ENCODE measurements around the gene B3GAT1. TPM values are rescaled to one million over a fixed set of nuclear protein-coding genes. Genes with fewer than 3 reads are reported as not detected.

Gene B3GAT1
- total RNA-seq, 1 donor from 2014 or later, result 0.32 TPM

DNA sequence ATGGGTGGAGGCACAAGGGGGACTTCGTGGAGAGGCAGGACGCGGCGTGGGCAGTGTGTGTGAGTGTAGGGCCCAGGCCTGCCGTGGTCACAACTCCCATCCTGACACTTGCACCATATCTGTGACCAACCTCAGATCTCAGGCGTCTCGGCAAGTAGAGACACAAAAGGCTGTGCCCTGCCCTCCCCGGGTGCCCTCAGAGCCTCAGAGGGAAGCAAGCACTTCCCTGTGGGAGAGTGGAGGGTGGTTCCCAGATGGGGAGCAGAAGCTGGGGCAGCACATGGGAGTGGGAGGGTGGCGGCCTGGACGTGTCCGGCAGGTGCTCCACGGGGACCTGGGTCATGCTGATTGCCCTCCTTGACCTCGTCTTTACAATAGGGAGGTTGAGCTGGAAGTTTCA, 20.4 kb downstream of the B3GAT1 start:
- no peaks in the 10 kb centered on the region for H3K27me3 ChIP-seq
- no peak overlapping the region for H3K27ac ChIP-seq
- no peaks in the 10 kb centered on the region for H3K36me3 ChIP-seq
- TF ChIP-seq, protein P1, sequence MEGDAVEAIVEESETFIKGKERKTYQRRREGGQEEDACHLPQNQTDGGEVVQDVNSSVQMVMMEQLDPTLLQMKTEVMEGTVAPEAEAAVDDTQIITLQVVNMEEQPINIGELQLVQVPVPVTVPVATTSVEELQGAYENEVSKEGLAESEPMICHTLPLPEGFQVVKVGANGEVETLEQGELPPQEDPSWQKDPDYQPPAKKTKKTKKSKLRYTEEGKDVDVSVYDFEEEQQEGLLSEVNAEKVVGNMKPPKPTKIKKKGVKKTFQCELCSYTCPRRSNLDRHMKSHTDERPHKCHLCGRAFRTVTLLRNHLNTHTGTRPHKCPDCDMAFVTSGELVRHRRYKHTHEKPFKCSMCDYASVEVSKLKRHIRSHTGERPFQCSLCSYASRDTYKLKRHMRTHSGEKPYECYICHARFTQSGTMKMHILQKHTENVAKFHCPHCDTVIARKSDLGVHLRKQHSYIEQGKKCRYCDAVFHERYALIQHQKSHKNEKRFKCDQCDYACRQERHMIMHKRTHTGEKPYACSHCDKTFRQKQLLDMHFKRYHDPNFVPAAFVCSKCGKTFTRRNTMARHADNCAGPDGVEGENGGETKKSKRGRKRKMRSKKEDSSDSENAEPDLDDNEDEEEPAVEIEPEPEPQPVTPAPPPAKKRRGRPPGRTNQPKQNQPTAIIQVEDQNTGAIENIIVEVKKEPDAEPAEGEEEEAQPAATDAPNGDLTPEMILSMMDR (IDR thresholded peaks at IDR 0.05), result no peak
- DNase-seq (ENCODE audit: low spot score in 2 of 2), result no peak
- intact Hi-C loops (cut with DNase I), result no loop called here
- H3K9me3 ChIP-seq, result no peaks in the 10 kb centered on the region
- no peaks in the 10 kb centered on the region for H3K4me1 ChIP-seq
- H3K4me3 ChIP-seq, result no peak overlapping the region

DNA sequence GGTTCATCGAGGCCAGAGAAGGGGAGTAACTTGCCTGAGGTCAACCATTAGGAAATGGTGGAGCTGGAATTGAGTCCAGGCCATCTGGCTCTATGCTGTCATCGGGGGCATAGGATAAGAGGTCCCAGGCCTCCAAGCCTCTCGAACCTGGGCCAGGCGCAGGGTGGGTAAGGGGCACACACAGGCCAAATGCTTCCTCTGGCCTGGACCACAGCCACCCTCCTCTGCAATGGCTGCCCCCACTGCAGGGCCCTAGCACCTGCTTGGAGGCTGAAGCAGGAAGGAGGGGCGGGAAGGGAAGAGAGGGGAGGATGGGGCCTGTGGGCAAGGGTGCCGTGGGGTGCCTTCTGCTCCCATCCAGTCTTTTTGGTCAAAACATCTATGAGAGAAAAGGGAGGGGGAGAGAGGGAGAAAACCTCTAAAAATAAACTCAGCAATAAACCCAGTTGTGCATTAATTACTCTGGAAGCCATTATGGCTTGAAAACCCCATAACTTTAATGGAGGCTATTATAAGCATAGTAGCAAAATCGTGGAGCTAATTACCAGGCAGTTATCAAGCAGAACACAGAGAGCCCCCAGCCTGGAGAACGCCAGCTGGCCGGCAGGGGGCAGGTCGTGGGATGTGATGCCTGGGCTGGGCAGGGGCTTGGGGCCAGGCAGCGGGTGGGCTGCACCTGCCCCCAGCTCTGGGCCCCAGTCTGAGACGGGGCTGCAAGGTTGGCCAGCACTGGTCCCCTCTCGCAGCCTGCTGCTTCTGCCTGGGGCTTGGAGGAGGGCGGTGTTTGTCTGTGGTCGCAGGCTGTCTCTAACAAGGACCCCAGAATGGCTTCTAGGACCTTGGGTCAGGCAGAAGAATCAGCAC, 21.1 kb downstream of the B3GAT1 start:
- TF ChIP-seq, protein P1 (IDR thresholded peaks at IDR 0.05), result no peak
- Histone ChIP-seq H3K27ac (no peak overlapping the region), H3K4me3 (no peak overlapping the region), H3K4me1 (no peaks in the 10 kb centered on the region), H3K36me3 (no peaks in the 10 kb centered on the region), H3K9me3 (no peaks in the 10 kb centered on the region), H3K27me3 (no peaks in the 10 kb centered on the region)
- intact Hi-C loops (cut with DNase I), result no loop called here
- DNase-seq (ENCODE audit: low spot score in 2 of 2), result no peak

DNA sequence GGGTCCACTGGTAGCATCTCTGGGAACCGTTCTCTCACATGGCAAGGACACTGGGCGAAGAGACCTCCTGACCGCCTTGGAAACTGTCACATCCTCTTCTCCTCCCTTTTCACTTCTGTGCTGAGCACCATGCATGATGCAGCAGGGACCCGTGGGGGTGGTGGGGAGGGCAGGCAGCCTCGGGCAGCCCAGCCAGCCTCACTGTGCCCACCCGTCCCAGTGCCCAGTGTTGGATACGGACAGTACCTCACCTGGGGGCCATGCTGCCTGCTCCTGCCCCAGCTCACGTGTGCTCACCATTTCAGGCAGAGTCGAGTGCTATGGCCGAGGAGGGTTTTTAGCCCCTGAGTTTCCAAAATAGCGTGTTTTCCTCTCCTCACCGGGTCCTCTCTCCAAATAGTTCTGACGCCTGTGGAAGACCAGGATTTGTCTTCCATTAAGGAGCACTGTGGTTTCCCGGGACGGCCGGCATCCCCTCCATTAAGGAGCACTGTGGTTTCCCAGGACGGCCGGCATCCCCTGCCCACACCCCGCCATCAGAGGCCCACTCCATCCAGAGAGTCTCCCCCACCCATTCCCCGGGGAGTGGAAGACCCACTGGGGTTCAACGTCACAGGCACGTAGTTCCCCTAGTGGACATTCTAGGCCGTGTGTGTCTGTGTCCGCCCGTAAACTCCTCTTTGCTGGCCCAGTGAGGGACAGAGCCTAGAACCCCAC, 22.4 kb downstream of the B3GAT1 start:
- intact Hi-C loops (cut with DNase I), result no loop called here
- H3K9me3 ChIP-seq, result no peaks in the 10 kb centered on the region
- no peaks in the 10 kb centered on the region for H3K27me3 ChIP-seq
- no peaks in the 10 kb centered on the region for H3K36me3 ChIP-seq
- no peak overlapping the region for H3K4me3 ChIP-seq
- TF ChIP-seq, protein P1 (IDR thresholded peaks at IDR 0.05), result no peak
- no peak overlapping the region for H3K27ac ChIP-seq
- DNase-seq (ENCODE audit: low spot score in 2 of 2), result no peak
- H3K4me1 ChIP-seq, result peaks cover 0 to 3% of the 10 kb centered on the region in 2 donors

DNA sequence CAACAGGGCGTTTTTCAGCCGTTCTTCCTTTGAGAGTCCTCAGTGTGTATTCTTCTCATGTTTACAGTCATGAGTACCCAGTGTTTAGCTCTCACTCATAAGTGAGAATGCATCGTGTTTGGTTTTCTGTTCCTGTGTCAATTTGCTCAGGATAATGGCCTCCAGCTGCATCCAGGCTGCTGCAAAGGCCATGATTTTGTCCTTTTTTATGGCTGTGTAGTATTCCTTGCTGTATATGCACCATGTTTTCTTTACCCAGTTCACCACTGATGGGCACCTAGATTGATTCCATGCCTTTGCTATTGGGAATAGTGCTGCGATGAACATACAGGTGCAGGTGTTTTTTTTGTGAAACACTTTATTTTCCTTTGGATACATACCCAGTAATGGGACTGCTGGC, 23.5 kb downstream of the B3GAT1 start:
- Histone ChIP-seq H3K36me3 (no peaks in the 10 kb centered on the region), H3K9me3 (no peaks in the 10 kb centered on the region), H3K27ac (no peak overlapping the region), H3K4me3 (no peak overlapping the region), H3K4me1 (peaks cover 0 to 3% of the 10 kb centered on the region in 2 donors), H3K27me3 (no peaks in the 10 kb centered on the region)
- TF ChIP-seq, protein P1 (IDR thresholded peaks at IDR 0.05), result no peak
- intact Hi-C loops (cut with DNase I), result no loop called here
- no peak for DNase-seq (ENCODE audit: low spot score in 2 of 2)

DNA sequence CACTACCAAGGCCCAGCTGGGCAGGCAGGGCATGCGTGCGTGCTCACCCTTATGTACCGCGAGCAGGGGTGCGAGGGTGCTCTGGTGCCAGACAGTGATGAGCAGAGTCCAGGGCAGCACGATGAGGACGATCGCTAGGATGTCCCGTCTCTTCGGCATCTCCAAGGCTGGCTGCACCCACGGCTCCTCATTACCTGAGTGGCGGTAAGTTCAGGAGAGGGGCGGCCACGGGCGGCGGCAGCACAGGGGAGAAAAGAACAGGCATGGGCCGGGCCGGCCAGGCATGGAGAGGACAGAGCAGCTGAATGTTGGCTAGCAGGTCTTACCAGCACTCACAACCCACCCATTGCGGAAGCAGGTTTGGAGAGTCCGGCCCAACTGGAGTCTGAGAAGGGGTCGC, 24.5 kb downstream of the B3GAT1 start:
- H3K4me3 ChIP-seq, result no peak overlapping the region
- H3K4me1 ChIP-seq, result peaks cover 0 to 3% of the 10 kb centered on the region in 2 donors
- no peak overlapping the region for H3K27ac ChIP-seq
- H3K9me3 ChIP-seq, result no peaks in the 10 kb centered on the region
- DNase-seq (ENCODE audit: low spot score in 2 of 2), result no peak
- TF ChIP-seq, protein P1 (IDR thresholded peaks at IDR 0.05), result no peak
- intact Hi-C loops (cut with DNase I), result no loop called here
- no peaks in the 10 kb centered on the region for H3K27me3 ChIP-seq
- no peaks in the 10 kb centered on the region for H3K36me3 ChIP-seq

Measured in ascending aorta (tissue), 2 donors.